Spleen (tissue), 7 donors: ENCODE measurements around the gene DTNB.

Experiments
- POLR2AphosphoS5 ChIP-seq, 3 donors: sonication (generic); formaldehyde crosslinking; IDR thresholded peaks; one replicate each; pipeline ENCODE4 v1.5.1; 2017; ENCODE audit warnings: antibody characterized with exemption in 3 of 3
- TF ChIP-seq, protein P1 (sequence below), 11 experiments: fragments of 200-600 bp in 7 of 11; fragments of 450-650 bp in 4 of 11; sonication (generic) in 4 of 11; IDR thresholded peaks in 8 of 11; conservative IDR thresholded peaks in 3 of 11; 1 replicate in 7 of 11; 2 replicates in 4 of 11; pipeline versions ENCODE4 v1.4.0 to v1.8.0; 2016 to 2021; ENCODE audit warnings: antibody characterized with exemption in 11 of 11, inconsistent platforms in 4 of 11, mild to moderate bottlenecking in 1 of 11
- donor health status: DM: no; HTN: no; CAD: no; lungs with moderate emphysema.
- donor health status: DM: no; HTN: no; CAD: no.
- donor health status: DM: no; HTN: no; CAD: no.

DNA sequence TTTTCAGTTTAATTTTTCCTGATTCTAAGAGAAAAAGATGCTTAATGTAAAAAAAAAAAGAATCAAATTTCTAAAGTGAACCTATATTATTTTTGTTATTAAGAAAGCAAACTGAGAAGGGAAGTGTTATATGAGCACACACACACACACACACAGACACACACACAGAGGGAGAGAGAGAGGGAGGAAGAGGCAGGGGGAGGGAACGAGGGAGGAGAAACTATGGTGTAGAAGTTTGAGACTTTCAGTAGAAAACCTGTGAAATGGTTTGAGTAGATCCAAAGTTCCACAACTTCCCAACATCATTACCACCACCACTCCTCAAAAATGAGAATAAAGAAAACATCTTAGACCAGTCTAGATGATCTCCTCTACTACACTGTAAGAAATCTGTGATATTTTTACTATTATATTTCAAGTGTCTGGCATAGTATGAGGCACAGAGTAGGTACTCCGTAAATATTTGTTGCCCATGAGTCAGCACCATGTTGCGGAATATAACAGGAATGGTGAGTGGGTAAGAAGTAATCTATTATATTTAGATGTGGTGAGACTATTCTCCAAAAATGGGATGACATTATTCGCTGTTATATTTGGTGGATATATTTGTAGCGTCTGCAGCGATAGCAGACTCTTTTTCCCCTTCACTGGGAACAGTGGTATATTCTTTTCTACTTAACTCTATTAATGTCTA lies 182.2 kb downstream of the DTNB start:
- TF ChIP-seq, protein P1, sequence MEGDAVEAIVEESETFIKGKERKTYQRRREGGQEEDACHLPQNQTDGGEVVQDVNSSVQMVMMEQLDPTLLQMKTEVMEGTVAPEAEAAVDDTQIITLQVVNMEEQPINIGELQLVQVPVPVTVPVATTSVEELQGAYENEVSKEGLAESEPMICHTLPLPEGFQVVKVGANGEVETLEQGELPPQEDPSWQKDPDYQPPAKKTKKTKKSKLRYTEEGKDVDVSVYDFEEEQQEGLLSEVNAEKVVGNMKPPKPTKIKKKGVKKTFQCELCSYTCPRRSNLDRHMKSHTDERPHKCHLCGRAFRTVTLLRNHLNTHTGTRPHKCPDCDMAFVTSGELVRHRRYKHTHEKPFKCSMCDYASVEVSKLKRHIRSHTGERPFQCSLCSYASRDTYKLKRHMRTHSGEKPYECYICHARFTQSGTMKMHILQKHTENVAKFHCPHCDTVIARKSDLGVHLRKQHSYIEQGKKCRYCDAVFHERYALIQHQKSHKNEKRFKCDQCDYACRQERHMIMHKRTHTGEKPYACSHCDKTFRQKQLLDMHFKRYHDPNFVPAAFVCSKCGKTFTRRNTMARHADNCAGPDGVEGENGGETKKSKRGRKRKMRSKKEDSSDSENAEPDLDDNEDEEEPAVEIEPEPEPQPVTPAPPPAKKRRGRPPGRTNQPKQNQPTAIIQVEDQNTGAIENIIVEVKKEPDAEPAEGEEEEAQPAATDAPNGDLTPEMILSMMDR (IDR thresholded peaks at IDR 0.05 in 8 of 11, conservative IDR thresholded peaks at IDR 0.05 in 3 of 11): no peak
- no peak for TF ChIP-seq POLR2AphosphoS5 (IDR thresholded peaks at IDR 0.05)
